Stomach (tissue), 4 donors: ENCODE data around the gene TYK2.

Experiments used
- EP300 ChIP-seq: sonication (generic); formaldehyde crosslinking; IDR thresholded peaks from one replicate; pipeline ENCODE4 v1.6.1; 2017; ENCODE audit warnings: antibody characterized with exemption
- POLR2A ChIP-seq, 4 donors: fragments of 450-650 bp; IDR thresholded peaks; one replicate each; pipeline ENCODE4 v1.6.1; 2016; ENCODE audit warnings: antibody characterized with exemption in 4 of 4, control low read depth in 2 of 4, mild to moderate bottlenecking in 1 of 4, moderate library complexity in 1 of 4
- POLR2AphosphoS5 ChIP-seq, 3 donors: sonication (generic); formaldehyde crosslinking; IDR thresholded peaks; one replicate each; pipeline ENCODE4 v1.6.1; 2016; ENCODE audit warnings: antibody characterized with exemption in 3 of 3
- TF ChIP-seq, protein P1 (sequence below), 7 experiments: fragments of 450-650 bp in 4 of 7; fragments of 200-600 bp in 3 of 7; sonication (generic) in 3 of 7; IDR thresholded peaks; one replicate each; pipeline ENCODE4 v1.5.1; 2016 to 2019; ENCODE audit warnings: antibody characterized with exemption in 7 of 7, control low read depth in 2 of 7, mild to moderate bottlenecking in 1 of 7

DNA sequence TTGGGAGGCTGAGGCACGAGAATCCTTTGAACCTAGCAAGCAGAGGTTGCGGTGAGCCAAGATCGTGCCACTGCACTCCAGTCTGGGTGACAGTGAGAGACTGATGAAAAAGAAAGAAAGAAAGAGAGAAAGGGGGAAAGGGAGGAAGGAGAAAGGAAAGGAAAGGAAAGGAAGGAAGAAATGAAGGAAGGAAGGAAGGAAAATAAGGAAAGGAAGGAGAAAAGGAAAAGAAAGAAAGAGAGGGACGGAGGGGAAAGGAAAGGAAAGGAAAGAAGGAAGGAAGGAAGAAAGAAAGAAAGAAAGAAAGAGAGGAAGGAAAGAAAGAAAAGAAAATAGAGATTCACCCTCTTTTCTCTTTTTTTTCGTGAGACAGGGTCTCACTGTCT lies 48.6 kb upstream of the TYK2 start:
- TF ChIP-seq, protein P1, sequence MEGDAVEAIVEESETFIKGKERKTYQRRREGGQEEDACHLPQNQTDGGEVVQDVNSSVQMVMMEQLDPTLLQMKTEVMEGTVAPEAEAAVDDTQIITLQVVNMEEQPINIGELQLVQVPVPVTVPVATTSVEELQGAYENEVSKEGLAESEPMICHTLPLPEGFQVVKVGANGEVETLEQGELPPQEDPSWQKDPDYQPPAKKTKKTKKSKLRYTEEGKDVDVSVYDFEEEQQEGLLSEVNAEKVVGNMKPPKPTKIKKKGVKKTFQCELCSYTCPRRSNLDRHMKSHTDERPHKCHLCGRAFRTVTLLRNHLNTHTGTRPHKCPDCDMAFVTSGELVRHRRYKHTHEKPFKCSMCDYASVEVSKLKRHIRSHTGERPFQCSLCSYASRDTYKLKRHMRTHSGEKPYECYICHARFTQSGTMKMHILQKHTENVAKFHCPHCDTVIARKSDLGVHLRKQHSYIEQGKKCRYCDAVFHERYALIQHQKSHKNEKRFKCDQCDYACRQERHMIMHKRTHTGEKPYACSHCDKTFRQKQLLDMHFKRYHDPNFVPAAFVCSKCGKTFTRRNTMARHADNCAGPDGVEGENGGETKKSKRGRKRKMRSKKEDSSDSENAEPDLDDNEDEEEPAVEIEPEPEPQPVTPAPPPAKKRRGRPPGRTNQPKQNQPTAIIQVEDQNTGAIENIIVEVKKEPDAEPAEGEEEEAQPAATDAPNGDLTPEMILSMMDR (IDR thresholded peaks at IDR 0.05) = no peak
- TF ChIP-seq POLR2A (IDR thresholded peaks at IDR 0.05) (no peak), POLR2AphosphoS5 (IDR thresholded peaks at IDR 0.05) (no peak), EP300 (no peak)
